Epithelial cell of esophagus (primary cell): Measurements from ENCODE around the gene ATP6V0C.
A peak's percentile ranks its signal among the peaks of the same experiment; 100 is the strongest.

ENCODE experiments used
- DNase-seq: peaks from one replicate; pipeline ENCODE4 v3.0.0; 2010; ENCODE audit warnings: low read depth
- H3K4me3 ChIP-seq: 2 replicates; pipeline ENCODE4 v1.5.1; 2011; ENCODE audit warnings: mild to moderate bottlenecking, low read length, control low read depth
- CTCF ChIP-seq: IDR thresholded peaks from 2 replicates; pipeline ENCODE4 v1.5.1; 2011; ENCODE audit warnings: low read depth, mild to moderate bottlenecking, low read length, control low read depth, inconsistent platforms; ENCODE audit not compliant: insufficient read depth; ENCODE audit errors: missing control alignments

The ATP6V0C gene

DNA sequence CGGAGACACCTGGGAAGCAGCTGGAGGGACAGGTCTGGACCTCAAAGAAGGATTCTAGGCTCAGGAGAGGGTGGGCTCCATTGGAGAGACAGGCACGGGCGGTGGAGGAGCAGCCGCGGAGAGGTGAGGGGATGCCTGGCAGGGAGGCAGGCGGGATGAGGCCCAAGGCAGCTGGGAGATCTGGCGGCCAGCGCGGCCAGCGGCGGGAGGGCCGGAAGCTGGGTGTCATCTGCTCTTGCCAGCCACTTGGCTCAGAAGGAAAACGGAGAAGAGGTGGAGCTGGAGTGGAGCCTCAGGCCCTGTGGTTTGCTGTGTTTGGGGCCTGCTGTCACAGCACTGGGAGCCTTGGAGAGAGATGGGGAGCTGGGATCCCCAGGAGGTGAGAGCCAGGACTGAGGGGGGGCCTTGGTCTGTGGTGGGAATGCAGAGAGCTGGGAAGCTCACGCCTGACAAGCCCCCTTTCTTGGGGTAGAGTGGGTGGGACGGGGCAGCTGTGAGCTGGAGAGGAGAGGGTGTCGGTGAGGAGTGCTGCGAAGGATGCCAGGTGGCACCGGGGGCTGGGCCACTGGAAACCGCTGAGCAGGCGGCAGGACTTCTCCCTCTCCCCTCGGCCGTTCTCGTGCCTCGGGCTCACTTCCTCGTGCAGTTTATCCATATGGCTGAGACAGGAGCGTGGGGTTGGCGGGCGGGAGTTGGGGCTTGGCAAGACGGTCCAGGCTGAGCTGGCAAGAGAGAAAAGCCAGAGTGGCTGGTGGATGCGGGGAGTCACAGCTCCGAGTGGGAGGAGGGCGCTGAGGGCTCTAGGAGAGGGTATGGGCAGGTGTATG, 30.8 kb upstream of the ATP6V0C start:
- no peak for TF ChIP-seq CTCF
- H3K4me3 ChIP-seq, result no peak overlapping the region
- DNase-seq, result no peak

- no peak overlapping the region for H3K4me3 ChIP-seq
- no peak for TF ChIP-seq CTCF
- DNase-seq, result no peak
Observed at GRCh38 chr16:2483939-2484897, 29.5 kb upstream of the ATP6V0C start.

DNA sequence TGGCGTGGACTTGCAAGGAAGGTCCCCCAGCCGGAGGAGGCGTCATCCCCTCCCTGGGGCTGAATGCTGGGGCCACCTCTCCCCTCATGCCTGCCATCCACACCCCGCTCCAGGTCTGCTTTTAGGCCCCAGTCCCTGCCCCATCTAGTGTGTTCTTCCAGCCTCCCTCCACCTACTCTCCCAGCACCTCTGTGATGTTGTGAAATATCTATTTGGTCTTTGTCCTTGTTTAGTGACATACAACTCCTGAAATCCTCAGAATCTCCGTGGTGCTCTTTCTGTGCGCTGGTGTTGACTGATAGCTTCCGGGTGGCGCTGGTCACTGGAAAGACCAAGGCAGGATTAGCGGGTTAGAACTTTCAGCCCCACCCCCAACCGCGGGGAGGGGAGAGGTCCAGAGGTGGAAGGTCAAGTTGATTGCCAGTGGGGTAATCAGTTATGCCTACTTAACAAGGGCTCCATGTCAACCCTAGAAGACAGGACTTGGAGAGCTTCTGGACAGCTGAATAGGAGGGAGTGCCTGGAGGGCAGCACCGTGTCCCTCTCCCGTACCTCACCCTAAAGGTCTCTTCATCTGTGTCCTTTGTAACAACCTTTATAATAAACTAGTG, 28.7 kb upstream of the ATP6V0C start:
- no peak for TF ChIP-seq CTCF
- H3K4me3 ChIP-seq, result no peak overlapping the region
- no peak for DNase-seq

GRCh38 chr16:2485811-2486507, 27.8 kb upstream of the ATP6V0C start:
- no peak for TF ChIP-seq CTCF
- H3K4me3 ChIP-seq, result no peak overlapping the region
- no peak for DNase-seq

DNA sequence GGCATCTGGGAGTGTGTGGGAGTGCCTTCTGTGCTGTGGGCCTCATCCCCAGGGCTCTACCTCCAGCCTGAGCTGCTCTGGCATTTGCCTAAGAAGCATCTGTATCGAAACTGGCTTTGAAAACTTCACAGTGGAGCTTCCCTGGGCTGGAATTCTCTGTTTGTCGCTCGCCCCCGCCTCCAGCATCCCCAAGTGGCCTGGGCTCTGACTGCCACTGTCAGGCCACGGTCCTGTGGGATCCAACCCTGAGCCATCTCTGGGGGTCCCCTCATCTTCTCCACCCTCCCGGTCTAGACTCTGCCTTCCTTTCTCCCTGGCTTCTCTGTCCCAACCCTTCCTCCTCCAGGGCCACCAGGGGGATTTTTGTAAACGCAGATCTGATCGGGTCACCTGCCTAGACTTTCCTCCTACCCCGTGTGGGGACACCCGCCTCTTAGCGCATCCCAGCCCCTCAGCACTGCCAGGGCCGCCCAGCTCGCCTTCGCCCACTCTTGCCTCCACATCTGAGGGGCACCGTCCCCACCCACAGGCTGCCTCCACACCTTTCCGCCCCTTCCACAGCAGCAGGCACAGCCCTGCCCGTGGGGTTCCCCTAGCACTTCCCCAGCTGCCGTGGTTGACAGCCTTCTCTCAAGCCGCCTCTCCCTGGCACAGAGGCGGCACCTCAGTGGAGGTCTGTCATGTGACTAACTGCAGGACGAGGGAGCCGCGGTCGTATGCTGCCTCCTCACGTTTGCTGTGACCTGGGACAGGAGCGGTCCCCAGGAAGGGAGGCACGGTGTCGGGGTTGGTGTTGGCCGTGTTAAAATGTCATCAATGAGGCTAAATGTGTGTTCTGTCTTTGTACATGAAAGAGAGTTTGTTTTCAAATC, 26.9 kb upstream of the ATP6V0C start:
- peak; percentile 47 for DNase-seq
- no peak overlapping the region for H3K4me3 ChIP-seq

More for the DNA sequence above, 26.9 kb upstream of the ATP6V0C start:
- TF ChIP-seq CTCF, result peak; percentile 40
